SK-N-MC (cell line): Measurements from ENCODE around the gene SLC6A3.

Experiments used
- EZH2 ChIP-seq: fragments of 200-600 bp; sonication (generic); IDR thresholded peaks from one replicate; pipeline ENCODE4 v1.6.1; 2017; ENCODE audit warnings: antibody characterized with exemption
- POLR2AphosphoS5 ChIP-seq: IDR thresholded peaks from 2 replicates; pipeline ENCODE4 v1.6.1; 2012; ENCODE audit warnings: mild to moderate bottlenecking, low read depth, low read length, borderline replicate concordance

DNA sequence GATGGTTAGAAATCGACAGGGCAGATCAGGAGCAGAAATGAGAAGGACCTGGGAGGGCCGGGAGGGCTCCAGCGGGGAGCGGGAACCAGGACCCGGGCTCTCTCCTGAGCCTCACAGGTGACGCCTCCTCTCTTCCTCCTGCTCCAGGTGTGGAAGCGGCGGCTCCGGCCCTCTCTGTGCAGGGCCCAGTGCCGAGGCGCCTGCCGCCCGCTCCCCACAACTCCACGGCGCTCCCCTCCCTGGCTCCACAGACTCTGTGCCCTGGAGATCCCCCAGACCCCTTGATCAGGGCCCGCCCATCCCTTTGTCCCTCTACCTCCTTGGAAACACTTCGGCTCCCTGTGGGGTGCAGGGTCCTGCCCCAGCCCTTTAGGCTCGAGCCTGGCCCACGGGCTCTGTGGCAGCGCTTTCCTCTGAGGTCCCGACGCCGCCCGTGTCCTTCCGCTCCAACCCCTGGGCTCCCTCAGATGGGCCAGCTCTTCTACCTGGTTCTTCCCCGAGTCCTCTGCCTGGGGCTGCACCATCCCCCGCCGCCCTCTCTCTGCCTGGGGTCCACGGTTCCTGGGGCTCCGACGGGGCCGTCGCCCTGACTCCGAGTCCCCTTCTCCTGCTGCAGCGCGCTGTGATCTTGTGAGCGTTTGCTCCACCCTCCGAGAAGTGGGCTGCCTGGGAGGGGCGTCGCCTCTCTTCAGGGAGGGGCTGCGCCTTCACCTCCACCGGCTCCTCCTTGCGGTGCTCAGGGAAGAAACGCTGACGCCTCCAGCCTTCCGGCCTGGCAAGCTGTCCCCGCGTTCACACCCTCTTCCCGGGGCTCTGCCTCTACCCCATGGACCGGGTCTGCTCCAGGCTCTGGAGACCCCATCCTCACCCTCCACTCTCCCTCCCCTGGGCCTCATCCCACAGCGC is 22.4 kb upstream of the SLC6A3 start:
- TF ChIP-seq EZH2: no peak
- no peak for TF ChIP-seq POLR2AphosphoS5
